GM23338 (cell line): ENCODE results near the gene ADAMTS14. TPM values are rescaled to one million over a fixed set of nuclear protein-coding genes. Genes with fewer than 3 reads are reported as not detected.

ENCODE experiments used
- ATAC-seq: fragments of 200-7000 bp; cut with Tn5 transposase; 3 replicates; pipeline ENCODE4 v1.9.1; 2020
- DNase-seq: peaks from one replicate; pipeline ENCODE4 v3.0.0-alpha.2; 2015; ENCODE audit warnings: low spot score
- H2AFZ ChIP-seq: fragments of 200-600 bp; sonication (generic); 2 replicates; pipeline ENCODE4 v1.8.0; 2016; ENCODE audit warnings: antibody characterized with exemption, mild to moderate bottlenecking, moderate library complexity
- H3F3A ChIP-seq: fragments of 200-600 bp; sonication (generic); replicated peaks from 2 replicates; pipeline ENCODE4 v1.8.0; 2017; ENCODE audit warnings: antibody characterized with exemption, mixed run types, low read depth
- H3K27ac ChIP-seq: fragments of 200-600 bp; sonication (generic); 2 replicates; pipeline ENCODE4 v1.6.1; 2016; ENCODE audit warnings: low read depth
- H3K27me3 ChIP-seq: fragments of 200-600 bp; sonication (generic); 2 replicates; pipeline ENCODE4 v1.8.0; 2016; ENCODE audit warnings: mild to moderate bottlenecking, mixed run types, moderate library complexity; ENCODE audit not compliant: insufficient read depth
- H3K36me3 ChIP-seq: fragments of 200-600 bp; sonication (generic); 2 replicates; pipeline ENCODE4 v1.8.0; 2016; ENCODE audit warnings: mild to moderate bottlenecking; ENCODE audit not compliant: insufficient read depth
- H3K4me1 ChIP-seq: fragments of 200-600 bp; sonication (generic); 2 replicates; pipeline ENCODE4 v1.8.0; 2016; ENCODE audit warnings: mild to moderate bottlenecking, moderate library complexity; ENCODE audit not compliant: insufficient read depth
- H3K4me2 ChIP-seq: fragments of 200-600 bp; sonication (generic); 2 replicates; pipeline ENCODE4 v1.7.1; 2017; ENCODE audit warnings: mixed run types
- H3K4me3 ChIP-seq: fragments of 200-600 bp; sonication (generic); 2 replicates; pipeline ENCODE4 v1.6.1; 2016; ENCODE audit warnings: mixed run types
- H3K79me2 ChIP-seq: fragments of 200-600 bp; sonication (generic); replicated peaks from 2 replicates; pipeline ENCODE4 v1.8.0; 2017; ENCODE audit warnings: mild to moderate bottlenecking; ENCODE audit not compliant: insufficient read depth
- H3K9me2 ChIP-seq: fragments of 200-600 bp; sonication (generic); 2 replicates; pipeline ENCODE4 v1.8.0; 2017; ENCODE audit not compliant: insufficient read depth
- H4K20me1 ChIP-seq: fragments of 200-600 bp; sonication (generic); replicated peaks from 2 replicates; pipeline ENCODE4 v1.8.0; 2017; ENCODE audit warnings: mild to moderate bottlenecking; ENCODE audit not compliant: insufficient read depth
- H3K27ac Mint-ChIP-seq: 2 replicates; pipeline ENCODE4 v1.8.0; 2020; ENCODE audit warnings: inconsistent platforms, mild to moderate bottlenecking, moderate library complexity, mixed read lengths
- H3K27me3 Mint-ChIP-seq: 3 replicates; pipeline ENCODE4 v1.8.0; 2022; ENCODE audit warnings: low read depth, mild to moderate bottlenecking, moderate library complexity, mixed read lengths, inconsistent platforms; ENCODE audit not compliant: insufficient read depth, poor library complexity
- H3K36me3 Mint-ChIP-seq: 3 replicates; pipeline ENCODE4 v1.8.0; 2021; ENCODE audit warnings: low read depth, mild to moderate bottlenecking, inconsistent platforms, moderate library complexity, mixed read lengths
- H3K4me1 Mint-ChIP-seq: 3 replicates; pipeline ENCODE4 v1.8.0; 2020; ENCODE audit warnings: mild to moderate bottlenecking, inconsistent platforms, mixed read lengths
- H3K4me3 Mint-ChIP-seq: 3 replicates; pipeline ENCODE4 v1.8.0; 2021; ENCODE audit warnings: moderate library complexity, mild to moderate bottlenecking, inconsistent platforms, mixed read lengths
- H3K9me3 Mint-ChIP-seq: 3 replicates; pipeline ENCODE4 v1.8.0; 2020; ENCODE audit warnings: moderate library complexity, mild to moderate bottlenecking, inconsistent platforms, mixed read lengths
- JUNB ChIP-seq: IDR thresholded peaks from one replicate; pipeline ENCODE4 v1.6.1; 2016; ENCODE audit warnings: antibody characterized with exemption; ENCODE audit not compliant: unreplicated experiment
- NANOG ChIP-seq: IDR thresholded peaks from 2 replicates; pipeline ENCODE4 v1.6.1; 2016; ENCODE audit warnings: antibody characterized with exemption, borderline replicate concordance
- POLR2AphosphoS5 ChIP-seq: IDR thresholded peaks from 2 replicates; pipeline ENCODE4 v1.6.1; 2016; ENCODE audit warnings: antibody characterized with exemption, low read depth
- polyA plus RNA-seq: library from polyadenylated mRNA; unstranded; fragments of >200 nt; fragmentation: Nextera tagmentation; extraction: Ambion mirVana; gene quantifications from 2 replicates; pipeline ENCODE4 v1.2.1, GENCODE V29; 2016
- total RNA-seq: library from RNA; depleted of rRNA; stranded (reverse); fragments of >200 nt; shearing (Covaris generic); gene quantifications from 2 replicates; pipeline ENCODE4 v1.2.3, GENCODE V29; 2014
- TF ChIP-seq, protein P1 (sequence below): IDR thresholded peaks from one replicate; pipeline ENCODE4 v1.6.1; 2018; ENCODE audit warnings: antibody characterized with exemption; ENCODE audit not compliant: unreplicated experiment
- TF ChIP-seq, protein P2 (sequence below): IDR thresholded peaks from 2 replicates; pipeline ENCODE4 v1.6.1; 2016; ENCODE audit warnings: antibody characterized with exemption
- TF ChIP-seq, protein P3 (sequence below), 2 experiments: fragments of 200-600 bp in 1 of 2; sonication (generic) in 1 of 2; conservative IDR thresholded peaks; 2 replicates each; pipeline versions ENCODE4 v1.5.1 to v1.6.1; 2016 to 2017; ENCODE audit warnings: antibody characterized with exemption in 2 of 2, low read depth in 2 of 2, mild to moderate bottlenecking in 2 of 2, moderate library complexity in 1 of 2
- TF ChIP-seq, protein P4 (sequence below): fragments of 250-450 bp; sonication (Bioruptor Pico); IDR thresholded peaks from 2 replicates; pipeline ENCODE4 v1.5.0; 2020; ENCODE audit warnings: mild to moderate bottlenecking, moderate library complexity

The ADAMTS14 gene
- total and polyA plus RNA-seq, 2 experiments from 2014 or later = 1.9 to 2.1 TPM

DNA sequence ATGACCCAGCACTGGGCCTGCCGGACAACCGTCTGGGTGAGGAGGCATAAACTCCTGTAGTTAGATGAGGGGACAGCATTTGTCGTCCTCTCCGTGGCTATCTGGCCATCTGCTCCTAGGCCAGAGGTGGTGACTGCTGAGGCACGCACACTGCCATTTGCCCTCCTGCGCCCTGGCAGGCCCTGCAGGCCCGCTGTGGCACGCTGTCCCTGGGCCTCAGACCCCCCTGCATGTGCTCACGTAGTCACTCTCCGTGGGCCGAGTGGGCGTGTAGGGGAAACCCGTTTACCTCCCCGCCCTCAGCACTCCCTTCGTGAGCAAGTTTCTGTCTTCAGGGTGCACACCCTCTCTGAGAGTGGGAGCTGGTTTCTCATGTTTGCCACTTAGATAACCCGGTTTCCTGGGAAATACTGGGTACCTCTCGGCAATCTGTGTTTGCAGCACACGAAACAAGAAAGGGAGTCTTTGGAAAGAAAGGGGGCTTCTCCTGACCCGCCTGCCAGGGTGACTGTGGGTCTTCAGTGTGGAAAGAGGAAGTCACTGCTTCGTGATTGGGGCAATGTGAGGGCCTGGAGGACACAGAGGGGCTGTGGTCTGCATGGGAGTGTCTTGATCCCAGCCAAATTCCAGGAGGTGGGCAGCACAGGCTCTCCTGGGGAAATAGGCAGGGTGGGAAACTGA, 10.8 kb downstream of the ADAMTS14 start (continued):
- TF ChIP-seq, protein P1, sequence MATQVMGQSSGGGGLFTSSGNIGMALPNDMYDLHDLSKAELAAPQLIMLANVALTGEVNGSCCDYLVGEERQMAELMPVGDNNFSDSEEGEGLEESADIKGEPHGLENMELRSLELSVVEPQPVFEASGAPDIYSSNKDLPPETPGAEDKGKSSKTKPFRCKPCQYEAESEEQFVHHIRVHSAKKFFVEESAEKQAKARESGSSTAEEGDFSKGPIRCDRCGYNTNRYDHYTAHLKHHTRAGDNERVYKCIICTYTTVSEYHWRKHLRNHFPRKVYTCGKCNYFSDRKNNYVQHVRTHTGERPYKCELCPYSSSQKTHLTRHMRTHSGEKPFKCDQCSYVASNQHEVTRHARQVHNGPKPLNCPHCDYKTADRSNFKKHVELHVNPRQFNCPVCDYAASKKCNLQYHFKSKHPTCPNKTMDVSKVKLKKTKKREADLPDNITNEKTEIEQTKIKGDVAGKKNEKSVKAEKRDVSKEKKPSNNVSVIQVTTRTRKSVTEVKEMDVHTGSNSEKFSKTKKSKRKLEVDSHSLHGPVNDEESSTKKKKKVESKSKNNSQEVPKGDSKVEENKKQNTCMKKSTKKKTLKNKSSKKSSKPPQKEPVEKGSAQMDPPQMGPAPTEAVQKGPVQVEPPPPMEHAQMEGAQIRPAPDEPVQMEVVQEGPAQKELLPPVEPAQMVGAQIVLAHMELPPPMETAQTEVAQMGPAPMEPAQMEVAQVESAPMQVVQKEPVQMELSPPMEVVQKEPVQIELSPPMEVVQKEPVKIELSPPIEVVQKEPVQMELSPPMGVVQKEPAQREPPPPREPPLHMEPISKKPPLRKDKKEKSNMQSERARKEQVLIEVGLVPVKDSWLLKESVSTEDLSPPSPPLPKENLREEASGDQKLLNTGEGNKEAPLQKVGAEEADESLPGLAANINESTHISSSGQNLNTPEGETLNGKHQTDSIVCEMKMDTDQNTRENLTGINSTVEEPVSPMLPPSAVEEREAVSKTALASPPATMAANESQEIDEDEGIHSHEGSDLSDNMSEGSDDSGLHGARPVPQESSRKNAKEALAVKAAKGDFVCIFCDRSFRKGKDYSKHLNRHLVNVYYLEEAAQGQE = no peak
- no peak for TF ChIP-seq POLR2AphosphoS5
- TF ChIP-seq JUNB = no peak
- TF ChIP-seq, protein P2, sequence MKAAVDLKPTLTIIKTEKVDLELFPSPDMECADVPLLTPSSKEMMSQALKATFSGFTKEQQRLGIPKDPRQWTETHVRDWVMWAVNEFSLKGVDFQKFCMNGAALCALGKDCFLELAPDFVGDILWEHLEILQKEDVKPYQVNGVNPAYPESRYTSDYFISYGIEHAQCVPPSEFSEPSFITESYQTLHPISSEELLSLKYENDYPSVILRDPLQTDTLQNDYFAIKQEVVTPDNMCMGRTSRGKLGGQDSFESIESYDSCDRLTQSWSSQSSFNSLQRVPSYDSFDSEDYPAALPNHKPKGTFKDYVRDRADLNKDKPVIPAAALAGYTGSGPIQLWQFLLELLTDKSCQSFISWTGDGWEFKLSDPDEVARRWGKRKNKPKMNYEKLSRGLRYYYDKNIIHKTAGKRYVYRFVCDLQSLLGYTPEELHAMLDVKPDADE = no peak
- TF ChIP-seq NANOG = no peak
- TF ChIP-seq, protein P3, sequence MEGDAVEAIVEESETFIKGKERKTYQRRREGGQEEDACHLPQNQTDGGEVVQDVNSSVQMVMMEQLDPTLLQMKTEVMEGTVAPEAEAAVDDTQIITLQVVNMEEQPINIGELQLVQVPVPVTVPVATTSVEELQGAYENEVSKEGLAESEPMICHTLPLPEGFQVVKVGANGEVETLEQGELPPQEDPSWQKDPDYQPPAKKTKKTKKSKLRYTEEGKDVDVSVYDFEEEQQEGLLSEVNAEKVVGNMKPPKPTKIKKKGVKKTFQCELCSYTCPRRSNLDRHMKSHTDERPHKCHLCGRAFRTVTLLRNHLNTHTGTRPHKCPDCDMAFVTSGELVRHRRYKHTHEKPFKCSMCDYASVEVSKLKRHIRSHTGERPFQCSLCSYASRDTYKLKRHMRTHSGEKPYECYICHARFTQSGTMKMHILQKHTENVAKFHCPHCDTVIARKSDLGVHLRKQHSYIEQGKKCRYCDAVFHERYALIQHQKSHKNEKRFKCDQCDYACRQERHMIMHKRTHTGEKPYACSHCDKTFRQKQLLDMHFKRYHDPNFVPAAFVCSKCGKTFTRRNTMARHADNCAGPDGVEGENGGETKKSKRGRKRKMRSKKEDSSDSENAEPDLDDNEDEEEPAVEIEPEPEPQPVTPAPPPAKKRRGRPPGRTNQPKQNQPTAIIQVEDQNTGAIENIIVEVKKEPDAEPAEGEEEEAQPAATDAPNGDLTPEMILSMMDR (conservative IDR thresholded peaks at IDR 0.05; ENCODE audit: low read depth in 2 of 2) = no peak

DNA sequence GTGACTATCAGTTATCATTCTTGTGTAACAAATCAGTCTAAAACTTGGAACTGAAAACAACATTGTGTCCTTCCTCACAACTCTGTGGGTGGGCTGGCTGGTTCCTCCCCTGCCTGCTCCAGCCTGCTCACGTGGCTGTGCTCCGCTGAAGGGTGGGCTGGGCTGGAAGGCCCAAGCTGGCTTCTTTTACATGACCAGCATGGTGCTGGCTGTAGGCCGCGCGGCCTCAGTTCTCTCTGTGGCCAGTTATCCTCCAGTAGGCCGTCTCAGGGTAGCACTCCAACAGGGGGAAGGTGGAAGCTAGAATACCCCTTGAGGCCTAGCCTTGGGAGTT, 11.3 kb downstream of the ADAMTS14 start:
- Histone ChIP-seq H3F3A (no peaks in the 10 kb centered on the region), H3K4me3 (no peak overlapping the region), H3K4me1 (no peaks in the 10 kb centered on the region), H2AFZ (no peak overlapping the region), H3K4me2 (no peak overlapping the region), H3K27ac (no peak overlapping the region), H3K9me2 (no peaks in the 10 kb centered on the region), H3K27me3 (no peaks in the 10 kb centered on the region), H4K20me1 (no peaks in the 10 kb centered on the region), H3K79me2 (no peaks in the 10 kb centered on the region), H3K36me3 (no peaks in the 10 kb centered on the region; the same call in 1 of the 2 replicates)
- peak; percentile 46; the same call in 2 of the 3 replicates for ATAC-seq
- Mint-ChIP-seq H3K4me3 (no peak overlapping the region), H3K4me1 (peaks cover 19% of the 10 kb centered on the region), H3K36me3 (peaks cover 7% of the 10 kb centered on the region; the same call in 1 of the 3 replicates), H3K27ac (no peak overlapping the region), H3K9me3 (peaks cover 7% of the 10 kb centered on the region; the same call in 2 of the 3 replicates), H3K27me3 (peaks cover 4% of the 10 kb centered on the region)
- TF ChIP-seq, protein P4, sequence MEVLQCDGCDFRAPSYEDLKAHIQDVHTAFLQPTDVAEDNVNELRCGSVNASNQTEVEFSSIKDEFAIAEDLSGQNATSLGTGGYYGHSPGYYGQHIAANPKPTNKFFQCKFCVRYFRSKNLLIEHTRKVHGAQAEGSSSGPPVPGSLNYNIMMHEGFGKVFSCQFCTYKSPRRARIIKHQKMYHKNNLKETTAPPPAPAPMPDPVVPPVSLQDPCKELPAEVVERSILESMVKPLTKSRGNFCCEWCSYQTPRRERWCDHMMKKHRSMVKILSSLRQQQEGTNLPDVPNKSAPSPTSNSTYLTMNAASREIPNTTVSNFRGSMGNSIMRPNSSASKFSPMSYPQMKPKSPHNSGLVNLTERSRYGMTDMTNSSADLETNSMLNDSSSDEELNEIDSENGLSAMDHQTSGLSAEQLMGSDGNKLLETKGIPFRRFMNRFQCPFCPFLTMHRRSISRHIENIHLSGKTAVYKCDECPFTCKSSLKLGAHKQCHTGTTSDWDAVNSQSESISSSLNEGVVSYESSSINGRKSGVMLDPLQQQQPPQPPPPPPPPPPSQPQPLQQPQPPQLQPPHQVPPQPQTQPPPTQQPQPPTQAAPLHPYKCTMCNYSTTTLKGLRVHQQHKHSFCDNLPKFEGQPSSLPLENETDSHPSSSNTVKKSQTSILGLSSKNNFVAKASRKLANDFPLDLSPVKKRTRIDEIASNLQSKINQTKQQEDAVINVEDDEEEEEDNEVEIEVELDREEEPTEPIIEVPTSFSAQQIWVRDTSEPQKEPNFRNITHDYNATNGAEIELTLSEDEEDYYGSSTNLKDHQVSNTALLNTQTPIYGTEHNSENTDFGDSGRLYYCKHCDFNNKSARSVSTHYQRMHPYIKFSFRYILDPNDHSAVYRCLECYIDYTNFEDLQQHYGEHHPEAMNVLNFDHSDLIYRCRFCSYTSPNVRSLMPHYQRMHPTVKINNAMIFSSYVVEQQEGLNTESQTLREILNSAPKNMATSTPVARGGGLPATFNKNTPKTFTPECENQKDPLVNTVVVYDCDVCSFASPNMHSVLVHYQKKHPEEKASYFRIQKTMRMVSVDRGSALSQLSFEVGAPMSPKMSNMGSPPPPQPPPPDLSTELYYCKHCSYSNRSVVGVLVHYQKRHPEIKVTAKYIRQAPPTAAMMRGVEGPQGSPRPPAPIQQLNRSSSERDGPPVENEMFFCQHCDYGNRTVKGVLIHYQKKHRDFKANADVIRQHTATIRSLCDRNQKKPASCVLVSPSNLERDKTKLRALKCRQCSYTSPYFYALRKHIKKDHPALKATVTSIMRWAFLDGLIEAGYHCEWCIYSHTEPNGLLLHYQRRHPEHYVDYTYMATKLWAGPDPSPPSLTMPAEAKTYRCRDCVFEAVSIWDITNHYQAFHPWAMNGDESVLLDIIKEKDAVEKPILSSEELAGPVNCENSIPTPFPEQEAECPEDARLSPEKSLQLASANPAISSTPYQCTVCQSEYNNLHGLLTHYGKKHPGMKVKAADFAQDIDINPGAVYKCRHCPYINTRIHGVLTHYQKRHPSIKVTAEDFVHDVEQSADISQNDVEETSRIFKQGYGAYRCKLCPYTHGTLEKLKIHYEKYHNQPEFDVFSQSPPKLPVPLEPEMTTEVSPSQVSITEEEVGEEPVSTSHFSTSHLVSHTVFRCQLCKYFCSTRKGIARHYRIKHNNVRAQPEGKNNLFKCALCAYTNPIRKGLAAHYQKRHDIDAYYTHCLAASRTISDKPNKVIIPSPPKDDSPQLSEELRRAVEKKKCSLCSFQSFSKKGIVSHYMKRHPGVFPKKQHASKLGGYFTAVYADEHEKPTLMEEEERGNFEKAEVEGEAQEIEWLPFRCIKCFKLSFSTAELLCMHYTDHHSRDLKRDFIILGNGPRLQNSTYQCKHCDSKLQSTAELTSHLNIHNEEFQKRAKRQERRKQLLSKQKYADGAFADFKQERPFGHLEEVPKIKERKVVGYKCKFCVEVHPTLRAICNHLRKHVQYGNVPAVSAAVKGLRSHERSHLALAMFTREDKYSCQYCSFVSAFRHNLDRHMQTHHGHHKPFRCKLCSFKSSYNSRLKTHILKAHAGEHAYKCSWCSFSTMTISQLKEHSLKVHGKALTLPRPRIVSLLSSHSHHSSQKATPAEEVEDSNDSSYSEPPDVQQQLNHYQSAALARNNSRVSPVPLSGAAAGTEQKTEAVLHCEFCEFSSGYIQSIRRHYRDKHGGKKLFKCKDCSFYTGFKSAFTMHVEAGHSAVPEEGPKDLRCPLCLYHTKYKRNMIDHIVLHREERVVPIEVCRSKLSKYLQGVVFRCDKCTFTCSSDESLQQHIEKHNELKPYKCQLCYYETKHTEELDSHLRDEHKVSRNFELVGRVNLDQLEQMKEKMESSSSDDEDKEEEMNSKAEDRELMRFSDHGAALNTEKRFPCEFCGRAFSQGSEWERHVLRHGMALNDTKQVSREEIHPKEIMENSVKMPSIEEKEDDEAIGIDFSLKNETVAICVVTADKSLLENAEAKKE (CRISPR knock-in tag) = no peak
- no peak for DNase-seq
